MM.1S (cell line): ENCODE results near the gene KRT34.

Experiments used
- EZH2 ChIP-seq: fragments of 300-600 bp; sonication (generic); optimal IDR thresholded peaks from 2 replicates; pipeline ENCODE3; 2017; ENCODE audit warnings: low read depth, mild to moderate bottlenecking, antibody characterized with exemption, low read length, mixed read lengths
- TF ChIP-seq, protein P1 (sequence below): fragments of 300-600 bp; sonication (generic); IDR thresholded peaks from 2 replicates; pipeline ENCODE4 v1.5.1; 2016; ENCODE audit warnings: antibody characterized with exemption, low read length, mixed read lengths

GRCh38 chr17:41413353-41413957, 31.3 kb upstream of the KRT34 start:
- TF ChIP-seq, protein P1, sequence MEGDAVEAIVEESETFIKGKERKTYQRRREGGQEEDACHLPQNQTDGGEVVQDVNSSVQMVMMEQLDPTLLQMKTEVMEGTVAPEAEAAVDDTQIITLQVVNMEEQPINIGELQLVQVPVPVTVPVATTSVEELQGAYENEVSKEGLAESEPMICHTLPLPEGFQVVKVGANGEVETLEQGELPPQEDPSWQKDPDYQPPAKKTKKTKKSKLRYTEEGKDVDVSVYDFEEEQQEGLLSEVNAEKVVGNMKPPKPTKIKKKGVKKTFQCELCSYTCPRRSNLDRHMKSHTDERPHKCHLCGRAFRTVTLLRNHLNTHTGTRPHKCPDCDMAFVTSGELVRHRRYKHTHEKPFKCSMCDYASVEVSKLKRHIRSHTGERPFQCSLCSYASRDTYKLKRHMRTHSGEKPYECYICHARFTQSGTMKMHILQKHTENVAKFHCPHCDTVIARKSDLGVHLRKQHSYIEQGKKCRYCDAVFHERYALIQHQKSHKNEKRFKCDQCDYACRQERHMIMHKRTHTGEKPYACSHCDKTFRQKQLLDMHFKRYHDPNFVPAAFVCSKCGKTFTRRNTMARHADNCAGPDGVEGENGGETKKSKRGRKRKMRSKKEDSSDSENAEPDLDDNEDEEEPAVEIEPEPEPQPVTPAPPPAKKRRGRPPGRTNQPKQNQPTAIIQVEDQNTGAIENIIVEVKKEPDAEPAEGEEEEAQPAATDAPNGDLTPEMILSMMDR: no peak
- TF ChIP-seq EZH2: no peak
